SK-N-SH treated with all-trans-retinoic acid at 6 μM for 48 hours (cell line): ENCODE data around the gene CSNK2B.

Source experiments
- ATAC-seq: fragments of 200-7000 bp; cut with Tn5 transposase; 3 replicates; pipeline ENCODE4 v1.9.1; 2020; ENCODE audit warnings: mild to moderate bottlenecking, moderate library complexity
- ARNTL ChIP-seq: fragments of 450-650 bp; formaldehyde crosslinking; IDR thresholded peaks from 2 replicates; pipeline ENCODE4 v1.5.0; 2020; ENCODE audit warnings: low read depth, mild to moderate bottlenecking, moderate library complexity, borderline replicate concordance
- BACH2 ChIP-seq: fragments of 250-450 bp; sonication (Bioruptor Pico); IDR thresholded peaks from 2 replicates; pipeline ENCODE4 v1.9.0; 2021; ENCODE audit warnings: mild to moderate bottlenecking, borderline replicate concordance
- CSDC2 ChIP-seq: fragments of 250-450 bp; sonication (Bioruptor Pico); IDR thresholded peaks from 2 replicates; pipeline ENCODE4 v1.5.0; 2020; ENCODE audit warnings: mild to moderate bottlenecking, moderate library complexity
- ESRRG ChIP-seq: fragments of 250-450 bp; sonication (Bioruptor Pico); IDR thresholded peaks from 2 replicates; pipeline ENCODE4 v1.6.1; 2021; ENCODE audit warnings: mild to moderate bottlenecking
- GLIS3 ChIP-seq: fragments of 250-450 bp; sonication (Bioruptor Pico); IDR thresholded peaks from 2 replicates; pipeline ENCODE4 v1.5.0; 2020; ENCODE audit warnings: mild to moderate bottlenecking, moderate library complexity
- ISL1 ChIP-seq: fragments of 250-450 bp; sonication (Bioruptor Pico); IDR thresholded peaks from 2 replicates; pipeline ENCODE4 v2.1.2; 2022; ENCODE audit warnings: mild to moderate bottlenecking, moderate library complexity
- OSR1 ChIP-seq: fragments of 250-450 bp; sonication (Bioruptor Pico); IDR thresholded peaks from 2 replicates; pipeline ENCODE4 v1.8.0; 2022; ENCODE audit warnings: moderate library complexity, mild to moderate bottlenecking, inconsistent platforms
- PATZ1 ChIP-seq: fragments of 250-450 bp; sonication (Bioruptor Pico); IDR thresholded peaks from 2 replicates; pipeline ENCODE4 v1.8.0; 2020; ENCODE audit warnings: mild to moderate bottlenecking, moderate library complexity, borderline replicate concordance
- PPARA ChIP-seq: fragments of 250-450 bp; sonication (Bioruptor Pico); IDR thresholded peaks from 2 replicates; pipeline ENCODE4 v1.5.0; 2020; ENCODE audit warnings: mild to moderate bottlenecking, borderline replicate concordance
- RARB ChIP-seq: fragments of 250-450 bp; sonication (Bioruptor Pico); IDR thresholded peaks from 2 replicates; pipeline ENCODE4 v1.8.0; 2021; ENCODE audit warnings: mild to moderate bottlenecking, moderate library complexity
- SNAI2 ChIP-seq: fragments of 250-450 bp; sonication (Bioruptor Pico); IDR thresholded peaks from 2 replicates; pipeline ENCODE4 v1.5.0; 2020; ENCODE audit warnings: mild to moderate bottlenecking, moderate library complexity
- TOX ChIP-seq: fragments of 250-450 bp; sonication (Bioruptor Pico); IDR thresholded peaks from 2 replicates; pipeline ENCODE4 v1.8.0; 2021; ENCODE audit warnings: mild to moderate bottlenecking, moderate library complexity, borderline replicate concordance
- TSHZ2 ChIP-seq: fragments of 250-450 bp; sonication (Bioruptor Pico); IDR thresholded peaks from 2 replicates; pipeline ENCODE4 v1.5.0; 2020; ENCODE audit warnings: mild to moderate bottlenecking, moderate library complexity
- ZC3H10 ChIP-seq: fragments of 250-450 bp; sonication (Bioruptor Pico); IDR thresholded peaks from 2 replicates; pipeline ENCODE4 v1.5.1; 2021; ENCODE audit warnings: mild to moderate bottlenecking, moderate library complexity
- ZFP3 ChIP-seq: fragments of 250-450 bp; sonication (Bioruptor Pico); IDR thresholded peaks from 2 replicates; pipeline ENCODE4 v1.5.0; 2020; ENCODE audit warnings: mild to moderate bottlenecking, moderate library complexity
- ZFP30 ChIP-seq: fragments of 450-650 bp; formaldehyde crosslinking; IDR thresholded peaks from 2 replicates; pipeline ENCODE4 v1.5.0; 2022; ENCODE audit warnings: mild to moderate bottlenecking, moderate library complexity
- ZNF565 ChIP-seq: fragments of 450-650 bp; formaldehyde crosslinking; conservative IDR thresholded peaks from 2 replicates; pipeline ENCODE4 v1.5.0; 2020; ENCODE audit warnings: low read depth, mild to moderate bottlenecking, moderate library complexity
- ZNF70 ChIP-seq: fragments of 450-650 bp; formaldehyde crosslinking; IDR thresholded peaks from 2 replicates; pipeline ENCODE4 v1.5.0; 2020; ENCODE audit warnings: mild to moderate bottlenecking, moderate library complexity
- TF ChIP-seq, protein P1 (sequence below): fragments of 250-450 bp; sonication (Bioruptor Pico); IDR thresholded peaks from 2 replicates; pipeline ENCODE4 v1.5.1; 2021; ENCODE audit warnings: mild to moderate bottlenecking, moderate library complexity
- TF ChIP-seq, protein P2 (sequence below): fragments of 250-450 bp; sonication (Bioruptor Pico); IDR thresholded peaks from 2 replicates; pipeline ENCODE4 v1.8.0; 2021; ENCODE audit warnings: low read depth, mild to moderate bottlenecking, moderate library complexity, borderline replicate concordance

The CSNK2B gene

DNA sequence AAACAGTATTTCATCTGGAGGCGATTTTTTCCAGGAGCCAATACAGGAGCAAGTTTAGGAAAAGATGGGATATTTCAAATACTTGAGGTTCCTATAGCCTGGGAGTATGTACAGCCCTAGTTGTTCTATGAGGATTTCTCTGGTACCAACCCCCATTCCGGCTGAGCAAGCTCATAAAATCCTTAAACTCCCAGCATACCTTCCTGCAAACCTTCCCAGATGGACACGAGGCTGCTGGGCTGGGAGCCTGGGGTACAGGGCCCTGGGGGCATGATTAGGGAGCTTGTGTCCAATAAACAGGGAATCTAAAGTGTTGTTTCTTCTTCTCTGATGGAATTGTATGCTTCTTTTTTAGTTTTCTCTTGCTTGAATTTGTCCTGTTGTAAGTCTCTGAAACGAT, 43.9 kb upstream of the CSNK2B start:
- ATAC-seq: no peak
- TF ChIP-seq TSHZ2 (CRISPR knock-in tag) (no peak), ZNF565 (CRISPR knock-in tag) (no peak), ISL1 (CRISPR knock-in tag) (no peak), RARB (no peak), ARNTL (CRISPR knock-in tag) (no peak), SNAI2 (CRISPR knock-in tag) (no peak), ZNF70 (CRISPR knock-in tag) (no peak), PPARA (CRISPR knock-in tag) (no peak)
- TF ChIP-seq, protein P1, sequence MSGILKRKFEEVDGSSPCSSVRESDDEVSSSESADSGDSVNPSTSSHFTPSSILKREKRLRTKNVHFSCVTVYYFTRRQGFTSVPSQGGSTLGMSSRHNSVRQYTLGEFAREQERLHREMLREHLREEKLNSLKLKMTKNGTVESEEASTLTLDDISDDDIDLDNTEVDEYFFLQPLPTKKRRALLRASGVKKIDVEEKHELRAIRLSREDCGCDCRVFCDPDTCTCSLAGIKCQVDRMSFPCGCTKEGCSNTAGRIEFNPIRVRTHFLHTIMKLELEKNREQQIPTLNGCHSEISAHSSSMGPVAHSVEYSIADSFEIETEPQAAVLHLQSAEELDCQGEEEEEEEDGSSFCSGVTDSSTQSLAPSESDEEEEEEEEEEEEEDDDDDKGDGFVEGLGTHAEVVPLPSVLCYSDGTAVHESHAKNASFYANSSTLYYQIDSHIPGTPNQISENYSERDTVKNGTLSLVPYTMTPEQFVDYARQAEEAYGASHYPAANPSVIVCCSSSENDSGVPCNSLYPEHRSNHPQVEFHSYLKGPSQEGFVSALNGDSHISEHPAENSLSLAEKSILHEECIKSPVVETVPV: no peak

- TF ChIP-seq ARNTL (CRISPR knock-in tag): no peak
- TF ChIP-seq RARB: no peak
- no peak for TF ChIP-seq ZC3H10 (CRISPR knock-in tag)
- TF ChIP-seq, protein P1: no peak
- no peak for TF ChIP-seq ZNF70 (CRISPR knock-in tag)
- TF ChIP-seq GLIS3: no peak
- TF ChIP-seq TOX (CRISPR knock-in tag): no peak
- TF ChIP-seq OSR1: no peak
- no peak for TF ChIP-seq PATZ1
- TF ChIP-seq, all 23 proteins: peak for 0
- ATAC-seq: no peak
Measured at GRCh38 chr6:31622684-31623091, 43.2 kb upstream of the CSNK2B start.

- no peak for ATAC-seq
- TF ChIP-seq ESRRG (CRISPR knock-in tag): no peak
- TF ChIP-seq ZFP30: no peak
- TF ChIP-seq, protein P1: no peak
- no peak for TF ChIP-seq RARB
- no peak for TF ChIP-seq OSR1
- no peak for TF ChIP-seq GLIS3
- no peak for TF ChIP-seq ZNF70 (CRISPR knock-in tag)
- no peak for TF ChIP-seq PATZ1
- no peak for TF ChIP-seq BACH2 (CRISPR knock-in tag)
- no peak for TF ChIP-seq CSDC2 (CRISPR knock-in tag)
- TF ChIP-seq TOX (CRISPR knock-in tag): no peak
- no peak for TF ChIP-seq PPARA (CRISPR knock-in tag)
- no peak for TF ChIP-seq ZNF565 (CRISPR knock-in tag)
- no peak for TF ChIP-seq ISL1 (CRISPR knock-in tag)
- no peak for TF ChIP-seq ZFP3 (CRISPR knock-in tag)
- TF ChIP-seq, protein P2, sequence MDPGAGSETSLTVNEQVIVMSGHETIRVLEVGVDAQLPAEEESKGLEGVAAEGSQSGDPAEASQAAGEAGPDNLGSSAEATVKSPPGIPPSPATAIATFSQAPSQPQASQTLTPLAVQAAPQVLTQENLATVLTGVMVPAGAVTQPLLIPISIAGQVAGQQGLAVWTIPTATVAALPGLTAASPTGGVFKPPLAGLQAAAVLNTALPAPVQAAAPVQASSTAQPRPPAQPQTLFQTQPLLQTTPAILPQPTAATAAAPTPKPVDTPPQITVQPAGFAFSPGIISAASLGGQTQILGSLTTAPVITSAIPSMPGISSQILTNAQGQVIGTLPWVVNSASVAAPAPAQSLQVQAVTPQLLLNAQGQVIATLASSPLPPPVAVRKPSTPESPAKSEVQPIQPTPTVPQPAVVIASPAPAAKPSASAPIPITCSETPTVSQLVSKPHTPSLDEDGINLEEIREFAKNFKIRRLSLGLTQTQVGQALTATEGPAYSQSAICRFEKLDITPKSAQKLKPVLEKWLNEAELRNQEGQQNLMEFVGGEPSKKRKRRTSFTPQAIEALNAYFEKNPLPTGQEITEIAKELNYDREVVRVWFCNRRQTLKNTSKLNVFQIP: no peak
- TF ChIP-seq ZC3H10 (CRISPR knock-in tag): no peak
- TF ChIP-seq TSHZ2 (CRISPR knock-in tag): no peak
Measured at GRCh38 chr6:31624070-31624469, 41.8 kb upstream of the CSNK2B start.
